ENCODE results near the gene AMZ1. TPM values are rescaled to one million over a fixed set of nuclear protein-coding genes. Genes with fewer than 3 reads are reported as not detected.
A peak's percentile ranks its signal among the peaks of the same experiment; 100 is the strongest.

Gene AMZ1
- total RNA-seq, 1 experiment from 2014 or later, result 0.74 TPM

DNA sequence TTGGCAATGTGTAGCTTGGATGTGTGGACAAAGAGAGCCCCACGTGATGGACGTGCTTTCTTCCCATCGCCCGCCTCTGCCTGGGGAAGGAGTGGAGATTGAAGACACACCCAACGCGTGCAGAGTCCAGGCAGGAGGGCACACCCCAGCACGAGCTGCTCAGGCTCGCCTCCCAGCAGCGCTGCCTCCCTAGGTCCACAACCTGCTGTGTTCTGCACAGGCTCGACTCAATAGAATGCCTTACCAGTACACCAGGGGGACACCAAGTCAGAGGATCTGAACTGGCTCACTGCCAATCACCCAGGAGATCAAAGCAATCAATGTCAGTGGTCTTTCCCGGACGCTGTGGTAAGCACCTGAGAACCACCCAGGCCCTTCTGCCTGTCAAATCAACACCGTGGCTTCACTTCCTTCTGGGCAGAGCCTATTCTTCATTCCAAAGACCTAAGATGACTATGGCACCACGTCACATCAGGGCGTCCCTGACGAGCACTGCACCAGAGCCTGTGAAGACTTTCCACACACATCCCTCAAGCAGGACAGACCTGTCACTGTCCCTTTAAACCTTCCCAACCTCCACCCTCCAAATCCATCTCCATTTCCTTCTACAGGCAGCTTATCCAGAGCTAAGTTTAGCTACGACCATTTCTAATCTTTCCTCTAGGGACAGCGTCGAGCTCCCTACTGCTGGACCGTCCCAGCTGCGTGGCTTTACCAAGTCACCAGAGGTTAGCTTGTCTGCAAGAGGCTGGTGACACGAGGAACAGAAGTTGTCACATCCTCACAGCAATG, 72.3 kb downstream of the AMZ1 start:
- Histone ChIP-seq H2BK120ac (ENCODE audit: low read depth, low read length, poor library complexity, severe bottlenecking) (no peak overlapping the region), H3T11ph (ENCODE audit: low read length) (no peak overlapping the region), H3K4me2 (ENCODE audit: insufficient read depth, insufficient read length, low read length) (no peak overlapping the region), H3K4me1 (ENCODE audit: insufficient read depth, low read length) (0 out of 2 replicates have a peak, but pooled peaks cover 2% of the 10 kb centered on the region), H2AK5ac (ENCODE audit: insufficient read length, low read length) (no peak overlapping the region), H3K27me3 (ENCODE audit: insufficient read depth, low read length) (no peaks in the 10 kb centered on the region), H3K79me1 (ENCODE audit: insufficient read depth, low read depth, low read length, poor library complexity, severe bottlenecking) (peaks cover 5% of the 10 kb centered on the region), H4K91ac (ENCODE audit: insufficient read length, low read depth, low read length) (no peak overlapping the region), H4K8ac (replicated peaks; ENCODE audit: insufficient read length, low read depth, low read length) (no peak overlapping the region), H3K18ac (ENCODE audit: insufficient read length, low read depth, low read length) (no peak overlapping the region), H3K56ac (ENCODE audit: insufficient read length, low read depth, low read length) (no peak overlapping the region), H2BK20ac (ENCODE audit: low read depth, low read length, poor library complexity, severe bottlenecking) (no peak overlapping the region), H4K20me1 (ENCODE audit: control insufficient read depth, insufficient read depth, insufficient read length) (no peaks in the 10 kb centered on the region), H3K79me2 (ENCODE audit: insufficient read depth, low read length) (no peaks in the 10 kb centered on the region; the same call in 1 of the 2 replicates), H2BK5ac (ENCODE audit: insufficient read length, low read length) (no peak overlapping the region), H3K4ac (ENCODE audit: low read depth, low read length) (no peak overlapping the region), H3K9me3 (ENCODE audit: control insufficient read depth, low read depth, low read length) (no peaks in the 10 kb centered on the region), H3K23me2 (ENCODE audit: insufficient read length, low read depth, low read length, poor library complexity, severe bottlenecking) (no peaks in the 10 kb centered on the region), H4K5ac (ENCODE audit: insufficient read length, low read depth, low read length) (no peak overlapping the region), H2BK15ac (ENCODE audit: low read depth, low read length) (no peak overlapping the region), H3K23ac (ENCODE audit: insufficient read length, low read depth, low read length) (no peak overlapping the region), H3K14ac (ENCODE audit: insufficient read depth, low read length) (no peak overlapping the region), H2BK12ac (ENCODE audit: insufficient read length, low read depth, low read length) (no peak overlapping the region), H3K9ac (ENCODE audit: extremely low read depth, insufficient read length, low read length) (no peak overlapping the region), H2AFZ (ENCODE audit: low read length) (no peak overlapping the region), H3K27ac (ENCODE audit: insufficient read length, low read depth, low read length) (no peak overlapping the region)
- Mint-ChIP-seq H3K4me1 (peaks cover 33 to 39% of the 10 kb centered on the region in 2 experiments), H3K4me3 (peak overlapping the region in 1 of 2 experiments; percentile 18; a peak in 2 of 5 replicates), H3K27me3 (ENCODE audit: low read depth) (peaks cover 2% of the 10 kb centered on the region; the same call in 1 of the 2 replicates), H3K27ac (peak overlapping the region in 1 of 3 experiments; percentile 20; a peak in 2 of 7 replicates), H3K36me3 (ENCODE audit: insufficient read depth in 1 of 3, low read depth in 3 of 3) (peaks cover 17 to 27% (median 24%) of the 10 kb centered on the region in 3 experiments), H3K9me3 (no peaks in the 10 kb centered on the region)
- TF ChIP-seq, protein P1, sequence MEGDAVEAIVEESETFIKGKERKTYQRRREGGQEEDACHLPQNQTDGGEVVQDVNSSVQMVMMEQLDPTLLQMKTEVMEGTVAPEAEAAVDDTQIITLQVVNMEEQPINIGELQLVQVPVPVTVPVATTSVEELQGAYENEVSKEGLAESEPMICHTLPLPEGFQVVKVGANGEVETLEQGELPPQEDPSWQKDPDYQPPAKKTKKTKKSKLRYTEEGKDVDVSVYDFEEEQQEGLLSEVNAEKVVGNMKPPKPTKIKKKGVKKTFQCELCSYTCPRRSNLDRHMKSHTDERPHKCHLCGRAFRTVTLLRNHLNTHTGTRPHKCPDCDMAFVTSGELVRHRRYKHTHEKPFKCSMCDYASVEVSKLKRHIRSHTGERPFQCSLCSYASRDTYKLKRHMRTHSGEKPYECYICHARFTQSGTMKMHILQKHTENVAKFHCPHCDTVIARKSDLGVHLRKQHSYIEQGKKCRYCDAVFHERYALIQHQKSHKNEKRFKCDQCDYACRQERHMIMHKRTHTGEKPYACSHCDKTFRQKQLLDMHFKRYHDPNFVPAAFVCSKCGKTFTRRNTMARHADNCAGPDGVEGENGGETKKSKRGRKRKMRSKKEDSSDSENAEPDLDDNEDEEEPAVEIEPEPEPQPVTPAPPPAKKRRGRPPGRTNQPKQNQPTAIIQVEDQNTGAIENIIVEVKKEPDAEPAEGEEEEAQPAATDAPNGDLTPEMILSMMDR (conservative IDR thresholded peaks at IDR 0.05), result peak; percentile 70
- peak; percentile 67 for DNase-seq
- WGBS (ENCODE audit: extremely low coverage, insufficient read length, low lambda C conversion rate), result no CpG with 5 or more reads among the region's 22 CpGs

All from H9 (cell line).